ENCODE data around the gene BCOR.

GRCh38 chrX:40091691-40092421 lies 5.9 kb downstream of the BCOR start:
- no peak for TF ChIP-seq POLR2AphosphoS5 (IDR thresholded peaks at IDR 0.05; ENCODE audit: low read depth)
- TF ChIP-seq REST (IDR thresholded peaks at IDR 0.05; ENCODE audit: insufficient replicate concordance, low read depth): no peak
- TF ChIP-seq, protein P1, sequence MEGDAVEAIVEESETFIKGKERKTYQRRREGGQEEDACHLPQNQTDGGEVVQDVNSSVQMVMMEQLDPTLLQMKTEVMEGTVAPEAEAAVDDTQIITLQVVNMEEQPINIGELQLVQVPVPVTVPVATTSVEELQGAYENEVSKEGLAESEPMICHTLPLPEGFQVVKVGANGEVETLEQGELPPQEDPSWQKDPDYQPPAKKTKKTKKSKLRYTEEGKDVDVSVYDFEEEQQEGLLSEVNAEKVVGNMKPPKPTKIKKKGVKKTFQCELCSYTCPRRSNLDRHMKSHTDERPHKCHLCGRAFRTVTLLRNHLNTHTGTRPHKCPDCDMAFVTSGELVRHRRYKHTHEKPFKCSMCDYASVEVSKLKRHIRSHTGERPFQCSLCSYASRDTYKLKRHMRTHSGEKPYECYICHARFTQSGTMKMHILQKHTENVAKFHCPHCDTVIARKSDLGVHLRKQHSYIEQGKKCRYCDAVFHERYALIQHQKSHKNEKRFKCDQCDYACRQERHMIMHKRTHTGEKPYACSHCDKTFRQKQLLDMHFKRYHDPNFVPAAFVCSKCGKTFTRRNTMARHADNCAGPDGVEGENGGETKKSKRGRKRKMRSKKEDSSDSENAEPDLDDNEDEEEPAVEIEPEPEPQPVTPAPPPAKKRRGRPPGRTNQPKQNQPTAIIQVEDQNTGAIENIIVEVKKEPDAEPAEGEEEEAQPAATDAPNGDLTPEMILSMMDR (IDR thresholded peaks at IDR 0.05; ENCODE audit: insufficient read depth, low read length): no peak
- no peak for TF ChIP-seq GABPA (IDR thresholded peaks at IDR 0.05; ENCODE audit: low read depth)
